Heart left ventricle (tissue), 16 donors: ENCODE measurements around the gene TDO2. TPM values are rescaled to one million over a fixed set of nuclear protein-coding genes. Genes with fewer than 3 reads are reported as not detected.

Source experiments
- ATAC-seq, 4 donors: fragments of 200-7000 bp; cut with Tn5 transposase; one replicate each; pipeline ENCODE4 v1.9.1; 2020 to 2022; ENCODE audit warnings: moderate library complexity in 4 of 4, mild to moderate bottlenecking in 3 of 4, moderate number of reproducible peaks in 1 of 4
- DNase-seq, 5 donors: peaks; one replicate each; pipeline ENCODE4 v3.0.0-alpha.2; 2020
- H3K27ac ChIP-seq, 12 donors: fragments of 200-600 bp; sonication (generic) in 4 of 12; one replicate each; pipeline versions ENCODE4 v1.5.0 to v1.8.0; 2016 to 2022; ENCODE audit warnings: mild to moderate bottlenecking in 2 of 12
- H3K27me3 ChIP-seq, 9 donors: fragments of 200-600 bp; sonication (generic) in 2 of 9; one replicate each; pipeline versions ENCODE4 v1.5.1 to v1.8.0; 2016 to 2022; ENCODE audit warnings: mild to moderate bottlenecking in 3 of 9
- H3K36me3 ChIP-seq, 9 donors: fragments of 200-600 bp; sonication (generic) in 2 of 9; one replicate each; pipeline versions ENCODE4 v1.5.0 to v1.8.0; 2018 to 2022; ENCODE audit warnings: mild to moderate bottlenecking in 2 of 9
- H3K4me1 ChIP-seq, 12 donors: fragments of 200-600 bp; sonication (generic) in 4 of 12; one replicate each; pipeline versions ENCODE4 v1.5.0 to v1.8.0; 2016 to 2022; ENCODE audit warnings: mild to moderate bottlenecking in 3 of 12
- H3K4me3 ChIP-seq, 12 donors: fragments of 200-600 bp; sonication (generic) in 4 of 12; one replicate each; pipeline versions ENCODE4 v1.5.0 to v1.8.0; 2017 to 2022; ENCODE audit warnings: mild to moderate bottlenecking in 9 of 12, moderate library complexity in 4 of 12
- H3K9me3 ChIP-seq, 12 donors: fragments of 200-600 bp; sonication (generic) in 4 of 12; one replicate each; pipeline versions ENCODE4 v1.5.0 to v1.8.0; 2016 to 2022; ENCODE audit warnings: mild to moderate bottlenecking in 1 of 12
- CTCF ChIP-seq, 12 donors: fragments of 200-600 bp; sonication (generic) in 4 of 12; IDR thresholded peaks; one replicate each; pipeline versions ENCODE4 v1.5.0 to v1.8.0; 2018 to 2022; ENCODE audit warnings: antibody characterized with exemption in 12 of 12, mild to moderate bottlenecking in 5 of 12
- POLR2A ChIP-seq, 2 donors: fragments of 450-650 bp; IDR thresholded peaks; one replicate each; pipeline ENCODE4 v1.6.1; 2017; ENCODE audit warnings: antibody characterized with exemption in 2 of 2, mild to moderate bottlenecking in 2 of 2, moderate library complexity in 2 of 2
- WGBS, 4 donors: extraction: QIAGEN DNeasy Blood & Tissue Kit in 2 of 4; methylation state at CpG; one replicate each; pipeline versions ENCODE4 v1.1.5 to v1.1.7; 2013 to 2018; 5-methylcytosine and 5-hydroxymethylcytosine counted together
- intact Hi-C, 10 donors: fragments of 100-400 bp; cut with DNase I; formaldehyde crosslinking; loops; one replicate each; pipeline versions ENCODE4 v1.11.1 to v1.14.2; 2022
- polyA plus RNA-seq, 2 donors: library from polyadenylated mRNA; stranded (reverse); fragments of 200-250 nt; gene quantifications; one replicate each; pipeline ENCODE4 v1.2.3, GENCODE V29; 2013
- total RNA-seq, 9 donors: library from RNA; depleted of rRNA in 2 of 9; stranded (reverse); fragments of >200 nt in 2 of 9; fragmentation: NEBNext Ultra II Directional in 3 of 9; extraction: Animal tissue kit (Norgen Biotek cat#: 25700) in 3 of 9; gene quantifications; one replicate each; pipeline versions ENCODE4 v1.1.0 to v1.2.4, GENCODE V29; 2016 to 2023
- donor health status: ischemic (EF 13 %, LVEDD 7.1; RV severe dilation, severe dysfunction).
- donor health status: healthy with polysubstance abuse.
- donor health status: DM: no; HTN: yes; CAD: no.
- donor health status: DM: no; HTN: no; CAD: no.
- donor health status: ischemic (EF 25% LVEDD 6.9; RV normal size, moderate dysfunction).
- donor health status: ischemic (EF 25% LVEDD 5.7; RV mildly dilated, moderate dysfunction).
- donor health status: healthy.
- donor health status: DM: yes; HTN: yes; CAD: no.
- donor health status: ischemic (EF 35%, LVEDD 5.7; RV mildly dilated, moderate dysfunction).
- donor health status: nonischemic (EF 11% LVEDD 7.7; RV severe dilation, severe dysfunction).
- donor health status: DM: yes; HTN: yes; CAD: no.
- donor health status: PGD.
- donor health status: ischemic (EF 29% LVEDD 5.4; RV normal size, mild dysfunction).
- donor health status: nonischemic (EF 23%, LVEDD 6.1; RV moderate dilation, normal function).

Gene TDO2
- total and polyA plus RNA-seq, 11 donors = 0.04 to 1.5 (median 0.24) TPM; not detected in 7

- TF ChIP-seq POLR2A (IDR thresholded peaks at IDR 0.05) (no peak), CTCF (IDR thresholded peaks at IDR 0.05) (no peak)
- intact Hi-C loops = no loop called here
- H3K27ac ChIP-seq = no peak overlapping the region
- H3K4me1 ChIP-seq = peaks cover 0 to 13% (median 0%) of the 10 kb centered on the region in 12 donors
- DNase-seq = no peak
- H3K36me3 ChIP-seq = no peaks in the 10 kb centered on the region
- no peaks in the 10 kb centered on the region for H3K27me3 ChIP-seq
- H3K9me3 ChIP-seq = no peaks in the 10 kb centered on the region
- 81 to 87% (median 85%) methylated on average over 3 of the region's 3 CpGs for WGBS, 4 donors
- no peak for ATAC-seq
- no peak overlapping the region for H3K4me3 ChIP-seq
Observed at GRCh38 chr4:155909615-155910226, 6.2 kb downstream of the TDO2 start.

- peaks cover 0 to 9% (median 0%) of the 10 kb centered on the region in 12 donors for H3K4me1 ChIP-seq
- 73 to 83% (median 78%) methylated on average over 1 of the region's 1 CpG for WGBS, 4 donors
- no peak for TF ChIP-seq CTCF (IDR thresholded peaks at IDR 0.05)
- TF ChIP-seq POLR2A (IDR thresholded peaks at IDR 0.05) = no peak
Observed at GRCh38 chr4:155911905-155912304, 8.4 kb downstream of the TDO2 start.

DNA sequence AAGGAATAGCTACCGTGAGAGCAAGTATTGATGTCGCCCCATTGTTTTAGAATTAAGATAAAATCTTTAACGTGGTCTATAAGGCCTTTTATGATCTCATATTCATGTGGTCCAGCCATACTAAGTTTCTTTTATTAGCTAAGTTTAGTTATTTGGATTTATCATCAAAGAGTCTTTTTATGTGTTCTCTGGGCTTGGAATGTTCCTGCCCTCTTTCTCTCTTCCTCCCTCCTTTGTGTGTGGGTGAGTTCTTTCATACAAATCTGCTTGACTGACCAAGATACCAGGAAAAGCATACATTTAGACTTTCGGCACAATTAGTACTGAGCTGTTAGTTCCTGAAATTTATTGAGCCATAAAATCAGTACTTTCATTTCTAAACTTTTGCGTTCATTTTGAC, 11.3 kb downstream of the TDO2 start:
- Histone ChIP-seq H3K4me1 (no peaks in the 10 kb centered on the region), H3K27me3 (no peaks in the 10 kb centered on the region), H3K4me3 (no peak overlapping the region), H3K27ac (no peak overlapping the region), H3K36me3 (no peaks in the 10 kb centered on the region), H3K9me3 (no peaks in the 10 kb centered on the region)
- WGBS, 4 donors = 53 to 59% (median 56%) methylated on average over 5 of the region's 5 CpGs
- DNase-seq (no peak), ATAC-seq (no peak)
- intact Hi-C loops = no loop called here
- no peak for TF ChIP-seq CTCF (IDR thresholded peaks at IDR 0.05)
- no peak for TF ChIP-seq POLR2A (IDR thresholded peaks at IDR 0.05)

More at GRCh38 chr4:155911905-155912304, 8.4 kb downstream of the TDO2 start:
- no peak overlapping the region for H3K4me3 ChIP-seq
- H3K27ac ChIP-seq = no peak overlapping the region
- ATAC-seq (no peak), DNase-seq (no peak)
- H3K27me3 ChIP-seq = no peaks in the 10 kb centered on the region
- no peaks in the 10 kb centered on the region for H3K36me3 ChIP-seq
- intact Hi-C loops = no loop called here
- no peaks in the 10 kb centered on the region for H3K9me3 ChIP-seq

GRCh38 chr4:155921597-155921996, 18.1 kb downstream of the TDO2 start:
- no peaks in the 10 kb centered on the region for H3K4me1 ChIP-seq
- no peak overlapping the region for H3K27ac ChIP-seq
- H3K4me3 ChIP-seq = no peak overlapping the region
- WGBS, 4 donors = 91 to 100% (median 95%) methylated on average over 1 of the region's 1 CpG
- no peaks in the 10 kb centered on the region for H3K27me3 ChIP-seq
- ATAC-seq (no peak), DNase-seq (no peak)
- H3K36me3 ChIP-seq = peaks cover 0 to 29% (median 10%) of the 10 kb centered on the region in 9 donors
- intact Hi-C loops = no loop called here
- TF ChIP-seq POLR2A (IDR thresholded peaks at IDR 0.05) (no peak), CTCF (IDR thresholded peaks at IDR 0.05) (no peak)
- H3K9me3 ChIP-seq = no peaks in the 10 kb centered on the region
